Activated B cell treated with CpG ODN at 0.5 μM for 24 hours (primary cell): ENCODE measurements around the gene NAT16. TPM values are rescaled to one million over a fixed set of nuclear protein-coding genes. Genes with fewer than 3 reads are reported as not detected.
"Not testable (repeated sequence)": the region's sequence is repeated elsewhere in the genome, so short reads cannot be mapped to it uniquely, and the experiment has no call there.

ENCODE experiments used
- ATAC-seq: fragments of 200-7000 bp; cut with Tn5 transposase; one replicate; pipeline ENCODE4 v1.10.0; 2021; ENCODE audit warnings: low read depth, mild to moderate bottlenecking, moderate library complexity
- CTCF ChIA-PET: fragments of 350-600 bp; sonication (Branson Sonifier 250); formaldehyde crosslinking; loops from one replicate; lab custom pipeline; 2021; ENCODE audit warnings: antibody characterized with exemption; lab: Charles Lee
- POLR2A ChIA-PET: fragments of 350-600 bp; sonication (Branson Sonifier 250); formaldehyde crosslinking; loops from one replicate; lab custom pipeline; 2021; ENCODE audit warnings: antibody characterized with exemption; lab: Charles Lee
- DNase-seq: peaks from one replicate; pipeline ENCODE4 v3.0.0; 2022
- H3K27ac Mint-ChIP-seq: one replicate; pipeline ENCODE4 v1.8.0; 2020; ENCODE audit warnings: mixed read lengths
- H3K27me3 Mint-ChIP-seq: one replicate; pipeline ENCODE4 v1.8.0; 2021; ENCODE audit warnings: mixed read lengths
- H3K36me3 Mint-ChIP-seq: one replicate; pipeline ENCODE4 v1.8.0; 2021; ENCODE audit warnings: low read depth, mixed read lengths
- H3K4me1 Mint-ChIP-seq: one replicate; pipeline ENCODE4 v1.8.0; 2021; ENCODE audit warnings: mixed read lengths
- H3K4me3 Mint-ChIP-seq: one replicate; pipeline ENCODE4 v1.8.0; 2020; ENCODE audit warnings: mild to moderate bottlenecking, mixed read lengths
- H3K9me3 Mint-ChIP-seq: one replicate; pipeline ENCODE4 v1.8.0; 2020; ENCODE audit warnings: mixed read lengths
- intact Hi-C: fragments of 100-400 bp; cut with micrococcal nuclease; formaldehyde crosslinking; loops from one replicate; pipeline ENCODE4 v1.15.1; 2024
- total RNA-seq: library from RNA; stranded (reverse); gene quantifications from 2 replicates; pipeline ENCODE4 v1.2.3, GENCODE V29; 2022
- TF ChIP-seq, protein P1 (sequence below): fragments of 200-600 bp; IDR thresholded peaks from one replicate; pipeline ENCODE4 v1.8.0; 2022; ENCODE audit warnings: antibody characterized with exemption, mild to moderate bottlenecking

Gene NAT16
- total RNA-seq, 1 donor from 2014 or later = not detected

DNA sequence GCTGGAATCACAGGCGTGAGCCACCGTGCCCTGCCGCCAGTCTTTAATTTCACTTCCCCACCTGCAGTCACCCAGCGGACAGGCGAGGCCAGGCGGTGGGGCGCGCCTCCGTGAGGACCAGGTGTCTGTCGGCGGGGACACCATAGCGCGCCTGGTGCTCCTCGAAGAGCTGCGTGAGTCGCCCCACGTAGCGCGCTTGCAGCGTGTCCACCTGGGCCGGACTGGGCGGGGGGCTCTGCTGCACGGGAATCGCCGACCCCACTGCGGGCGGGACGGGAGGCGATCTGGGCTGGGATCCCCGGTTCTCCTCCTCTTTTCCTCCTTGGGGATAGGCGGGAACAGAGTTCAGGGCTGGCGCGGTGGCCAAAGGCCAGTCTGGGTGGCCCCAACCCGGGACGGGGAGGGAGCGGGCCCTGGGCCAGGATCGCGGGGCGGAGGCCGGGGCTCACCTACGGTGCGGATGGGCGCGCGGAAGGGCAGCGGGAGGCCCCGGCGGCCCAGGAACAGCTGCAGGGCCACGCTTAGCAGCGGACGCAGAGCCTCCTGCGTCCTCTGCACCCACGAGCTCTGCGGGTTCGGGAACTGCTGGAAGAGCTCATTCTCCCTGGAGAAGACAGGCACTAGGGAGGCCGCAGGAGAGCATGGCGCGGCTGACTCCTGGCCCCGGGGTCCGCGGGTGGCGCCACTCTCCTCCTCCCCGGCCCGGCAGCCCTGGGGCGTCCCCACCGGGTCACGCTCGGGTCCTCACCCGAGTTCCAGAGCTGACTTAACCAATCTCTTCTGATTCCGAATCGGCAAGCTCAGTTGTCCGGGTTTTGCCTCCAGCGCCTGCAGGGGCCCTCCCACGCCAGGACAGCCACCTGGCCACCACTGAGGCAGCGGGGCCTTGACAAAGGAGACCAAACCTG is 21.9 kb upstream of the NAT16 start:
- ATAC-seq (peak; percentile 74), DNase-seq (peak; percentile 22)
- intact Hi-C loops = no loop called here
- H3K4me1 Mint-ChIP-seq = peaks cover 22% of the 10 kb centered on the region
- ChIA-PET POLR2A (interaction anchor here (0.7 kb wide), 1 partner anchor 15 kb away, joined by 4 read pairs; the partner anchor contains the start of gene PLOD3), CTCF (interaction anchor here (1.2 to 2.0 kb wide), 2 partner anchors 9 to 81 kb away, joined by 3 to 5 read pairs; no protein-coding TSS in a partner anchor)
- peaks cover 21% of the 10 kb centered on the region for H3K27me3 Mint-ChIP-seq
- H3K36me3 Mint-ChIP-seq = peaks cover 6% of the 10 kb centered on the region
- H3K4me3 Mint-ChIP-seq = peak overlapping the region; percentile 38
- no peaks in the 10 kb centered on the region for H3K9me3 Mint-ChIP-seq
- TF ChIP-seq, protein P1, sequence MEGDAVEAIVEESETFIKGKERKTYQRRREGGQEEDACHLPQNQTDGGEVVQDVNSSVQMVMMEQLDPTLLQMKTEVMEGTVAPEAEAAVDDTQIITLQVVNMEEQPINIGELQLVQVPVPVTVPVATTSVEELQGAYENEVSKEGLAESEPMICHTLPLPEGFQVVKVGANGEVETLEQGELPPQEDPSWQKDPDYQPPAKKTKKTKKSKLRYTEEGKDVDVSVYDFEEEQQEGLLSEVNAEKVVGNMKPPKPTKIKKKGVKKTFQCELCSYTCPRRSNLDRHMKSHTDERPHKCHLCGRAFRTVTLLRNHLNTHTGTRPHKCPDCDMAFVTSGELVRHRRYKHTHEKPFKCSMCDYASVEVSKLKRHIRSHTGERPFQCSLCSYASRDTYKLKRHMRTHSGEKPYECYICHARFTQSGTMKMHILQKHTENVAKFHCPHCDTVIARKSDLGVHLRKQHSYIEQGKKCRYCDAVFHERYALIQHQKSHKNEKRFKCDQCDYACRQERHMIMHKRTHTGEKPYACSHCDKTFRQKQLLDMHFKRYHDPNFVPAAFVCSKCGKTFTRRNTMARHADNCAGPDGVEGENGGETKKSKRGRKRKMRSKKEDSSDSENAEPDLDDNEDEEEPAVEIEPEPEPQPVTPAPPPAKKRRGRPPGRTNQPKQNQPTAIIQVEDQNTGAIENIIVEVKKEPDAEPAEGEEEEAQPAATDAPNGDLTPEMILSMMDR = no peak
- no peak overlapping the region for H3K27ac Mint-ChIP-seq

DNA sequence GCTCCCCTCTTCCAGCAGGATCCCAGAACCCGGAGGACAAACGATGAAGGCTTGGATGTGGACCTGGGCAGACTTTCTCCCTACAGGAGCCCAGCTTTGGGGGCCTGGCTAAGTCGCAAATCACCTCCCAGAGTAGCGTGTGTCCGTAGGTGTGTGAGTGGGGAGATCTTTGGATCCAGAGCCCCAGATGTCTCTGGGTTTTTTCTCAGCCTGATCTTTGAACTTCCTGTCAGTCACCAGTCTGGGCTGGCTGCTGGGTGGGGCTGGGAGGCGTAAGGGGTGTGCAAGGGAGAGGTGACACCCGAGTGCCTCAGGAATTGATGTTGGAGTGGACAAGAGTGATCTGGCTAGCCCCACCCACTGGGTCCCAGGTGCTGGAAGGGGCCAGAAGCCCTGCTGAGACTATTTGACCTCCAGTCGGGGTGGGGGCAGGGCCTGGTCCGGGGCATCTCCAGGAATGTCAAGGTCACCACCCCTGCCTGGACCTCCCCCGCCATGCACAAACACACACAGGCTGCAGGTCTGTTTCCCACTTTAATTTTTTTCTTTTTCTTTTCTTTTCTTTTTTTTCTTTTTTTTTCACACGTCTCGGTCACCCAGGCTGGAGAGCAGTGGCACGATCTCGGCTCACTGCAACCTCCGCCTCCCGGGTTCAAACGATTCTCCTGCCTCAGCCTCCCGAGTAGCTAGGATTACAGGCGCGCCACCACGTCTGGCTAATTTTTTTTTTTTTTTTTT is 20.9 kb upstream of the NAT16 start, which contains the start of gene MOGAT3:
MOGAT3 (minus strand) TSS at position 175 of the 738 bp plus-strand sequence. CDS start 182 bp downstream, outside the sequence.
- intact Hi-C loops = no loop called here
- ATAC-seq (no peak), DNase-seq (no peak)
- Mint-ChIP-seq H3K4me1 (peaks cover 22% of the 10 kb centered on the region), H3K36me3 (peaks cover 3% of the 10 kb centered on the region), H3K9me3 (no peaks in the 10 kb centered on the region), H3K4me3 (peak within 1 kb of the TSS; percentile 38), H3K27ac (no peak within 1 kb of the TSS), H3K27me3 (peaks cover 21% of the 10 kb centered on the region)
- ChIA-PET CTCF (interaction anchor here (2.0 kb wide), 1 partner anchor 8 kb away, joined by 5 read pairs; no protein-coding TSS in a partner anchor), POLR2A (no interaction called here)
- TF ChIP-seq, protein P1 = no peak

DNA sequence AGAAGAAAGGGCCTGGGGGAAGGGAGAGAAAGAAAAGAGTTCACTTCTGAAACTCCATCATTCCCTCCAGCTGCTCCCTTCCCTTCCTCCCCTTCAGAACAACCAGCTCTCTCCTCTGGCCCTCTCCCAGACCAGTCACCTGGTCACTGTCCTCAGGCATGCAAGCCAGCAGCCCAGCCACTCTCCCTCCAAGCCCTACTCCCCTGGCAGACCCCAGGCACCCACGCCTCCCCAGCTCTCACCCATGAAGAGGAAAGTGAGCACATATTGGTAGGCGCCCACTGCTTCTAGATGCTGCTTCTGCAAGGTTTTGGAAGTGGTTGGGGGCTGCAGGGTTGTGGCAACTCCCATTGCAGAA is 20.4 kb upstream of the NAT16 start:
- no peak for ATAC-seq
- H3K27ac Mint-ChIP-seq = no peak overlapping the region
- H3K27me3 Mint-ChIP-seq = peaks cover 21% of the 10 kb centered on the region
- CTCF ChIA-PET = no interaction called here
- intact Hi-C loops = no loop called here
- no peaks in the 10 kb centered on the region for H3K9me3 Mint-ChIP-seq
- TF ChIP-seq, protein P1 = no peak
- DNase-seq = no peak
- no peaks in the 10 kb centered on the region for H3K36me3 Mint-ChIP-seq
- H3K4me1 Mint-ChIP-seq = peaks cover 22% of the 10 kb centered on the region
- POLR2A ChIA-PET = interaction anchor here (0.6 kb wide), 1 partner anchor 125 kb away, joined by 8 read pairs; no protein-coding TSS in a partner anchor
- H3K4me3 Mint-ChIP-seq = no peak overlapping the region

DNA sequence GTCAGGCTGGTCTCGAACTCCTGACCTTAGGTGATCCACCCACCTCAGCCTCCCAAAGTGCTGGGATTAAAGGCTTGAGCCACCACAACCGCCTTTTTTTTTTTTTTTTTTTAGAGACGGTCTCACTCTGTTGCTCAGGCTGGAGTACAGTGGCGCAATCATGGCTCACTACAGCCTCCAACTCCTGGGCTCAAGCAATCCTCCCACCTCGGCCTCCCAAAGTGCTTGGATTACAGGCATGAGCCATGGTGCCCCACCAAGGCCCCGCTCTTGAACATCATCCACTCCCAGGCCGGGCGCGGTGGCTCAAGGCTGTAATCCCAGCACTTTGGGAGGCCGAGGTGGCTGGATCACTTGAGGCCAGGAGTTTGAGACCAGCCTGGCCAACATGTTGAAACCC is 19.4 kb upstream of the NAT16 start:
- POLR2A ChIA-PET, H3K27ac Mint-ChIP-seq, DNase-seq, ATAC-seq, H3K36me3 Mint-ChIP-seq, H3K9me3 Mint-ChIP-seq, CTCF ChIA-PET, H3K4me3 Mint-ChIP-seq, intact Hi-C loops: not testable (repeated sequence)
- H3K27me3 Mint-ChIP-seq = peaks cover 21% of the 10 kb centered on the region
- peaks cover 22% of the 10 kb centered on the region for H3K4me1 Mint-ChIP-seq

DNA sequence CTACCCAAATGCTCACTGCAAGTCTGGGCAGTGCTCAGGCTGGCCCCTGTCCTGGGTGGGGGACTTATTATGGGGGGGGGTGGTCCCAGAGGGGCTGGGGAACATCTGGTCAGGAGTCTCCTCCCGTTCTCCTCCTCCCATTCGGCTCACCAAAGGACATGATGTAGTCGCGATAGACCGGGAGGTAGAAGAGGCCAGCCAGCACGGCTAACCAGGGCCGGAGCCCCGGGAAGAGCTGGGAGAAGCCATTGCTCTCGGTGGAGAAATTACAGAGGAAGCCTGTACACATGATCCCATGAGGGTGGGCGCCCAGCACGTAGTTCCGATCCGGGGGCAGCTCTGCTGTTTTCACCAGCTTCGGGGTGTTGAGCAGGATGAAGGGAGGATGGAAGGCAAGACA is 18.4 kb upstream of the NAT16 start:
- no peak overlapping the region for H3K27ac Mint-ChIP-seq
- no peaks in the 10 kb centered on the region for H3K36me3 Mint-ChIP-seq
- H3K4me1 Mint-ChIP-seq = peaks cover 16% of the 10 kb centered on the region
- DNase-seq = no peak
- ChIA-PET CTCF (no interaction called here), POLR2A (no interaction called here)
- no peaks in the 10 kb centered on the region for H3K9me3 Mint-ChIP-seq
- no peak for ATAC-seq
- intact Hi-C loops = no loop called here
- H3K27me3 Mint-ChIP-seq = peaks cover 21% of the 10 kb centered on the region
- no peak overlapping the region for H3K4me3 Mint-ChIP-seq
- TF ChIP-seq, protein P1 = no peak
